Cardiac septum (tissue), 1 donor: ENCODE data around the gene TRAF5. TPM values are rescaled to one million over a fixed set of nuclear protein-coding genes. Genes with fewer than 3 reads are reported as not detected.
"Not testable (repeated sequence)": the region's sequence is repeated elsewhere in the genome, so short reads cannot be mapped to it uniquely, and the experiment has no call there.

Experiments used
- DNase-seq: peaks from one replicate; pipeline ENCODE4 v3.0.0-alpha.2; 2020; ENCODE audit warnings: low spot score
- intact Hi-C: fragments of 100-400 bp; cut with DNase I; formaldehyde crosslinking; loops from one replicate; pipeline ENCODE4 v1.14.0; 2022
- total RNA-seq: library from RNA; stranded (reverse); fragmentation: NEBNext Ultra II Directional; extraction: Animal tissue kit (Norgen Biotek cat#: 25700); gene quantifications from one replicate; pipeline ENCODE4 v1.2.1, GENCODE V29; 2021
- donor health status: DM: no; HTN: no; CAD: no.

Gene TRAF5
- total RNA-seq, 1 donor from 2014 or later: 4.2 TPM

GRCh38 chr1:211340622-211341507 lies 14.2 kb downstream of the TRAF5 start:
- no peak for DNase-seq
- intact Hi-C loops: no loop called here

- intact Hi-C loops: no loop called here
- DNase-seq: no peak
Observed at GRCh38 chr1:211341999-211342398, 15.4 kb downstream of the TRAF5 start.

DNA sequence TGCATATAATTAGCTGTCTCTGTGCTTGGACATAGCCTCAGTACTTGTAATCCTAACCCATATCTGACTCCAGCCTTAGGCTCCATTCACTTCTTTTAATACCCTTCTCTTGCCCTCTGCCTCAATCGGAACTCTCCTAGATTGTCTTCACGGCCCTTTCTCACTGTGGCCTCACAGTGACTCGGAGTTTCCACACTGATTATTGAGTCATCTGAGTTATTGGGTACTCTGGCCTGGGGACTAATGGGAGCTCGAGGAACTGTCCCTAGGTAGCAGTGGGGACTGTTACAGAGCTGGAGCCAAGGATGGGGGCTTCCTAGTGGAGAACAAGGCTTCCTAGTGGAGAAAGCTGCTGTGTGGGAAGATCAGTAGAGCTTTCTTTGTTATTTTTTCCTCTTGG lies 17.0 kb downstream of the TRAF5 start:
- intact Hi-C loops: no loop called here
- no peak for DNase-seq

DNA sequence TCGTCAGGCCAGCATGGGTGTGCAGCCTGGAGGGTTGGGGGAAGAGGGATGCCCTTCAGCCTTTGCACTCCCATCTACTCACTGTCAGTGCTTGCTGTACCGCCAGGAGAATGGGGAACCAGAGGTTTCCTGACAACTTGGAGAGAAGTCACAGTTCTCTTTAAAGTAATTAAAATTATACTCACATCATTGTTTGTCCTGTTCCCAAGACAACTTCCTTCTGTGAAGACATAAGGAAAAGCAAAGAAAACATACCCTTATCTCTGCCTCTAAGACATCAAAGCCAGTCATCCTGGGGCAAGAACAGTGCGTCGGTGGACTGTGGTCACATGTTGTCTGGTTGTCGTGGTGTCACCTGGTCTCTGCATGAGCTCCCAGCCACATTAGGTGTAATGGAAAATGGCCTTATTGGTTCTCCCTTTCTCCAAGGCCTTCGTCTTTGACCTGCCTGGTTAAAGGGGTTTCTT lies 17.6 kb downstream of the TRAF5 start:
- DNase-seq: no peak
- intact Hi-C loops: no loop called here

DNA sequence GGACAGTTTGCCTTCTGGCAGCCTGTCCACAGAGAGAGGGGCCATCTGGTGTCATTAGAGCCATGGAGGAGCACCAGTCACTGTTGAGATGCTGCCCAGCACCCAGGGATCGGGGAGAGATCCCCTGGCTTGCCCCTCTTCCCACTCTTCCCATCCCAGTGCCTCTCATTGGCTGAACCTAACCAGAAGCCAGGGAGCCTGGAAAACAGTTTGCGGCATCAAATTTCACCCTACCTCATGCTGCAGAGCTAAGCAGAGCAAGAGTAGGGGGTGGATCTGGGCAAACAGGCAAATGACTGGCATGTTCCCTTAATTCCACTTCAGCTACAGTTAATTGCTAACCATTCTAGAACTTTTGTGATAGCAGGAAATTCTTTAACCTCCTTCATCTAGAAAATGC lies 19.1 kb downstream of the TRAF5 start:
- no peak for DNase-seq
- intact Hi-C loops: no loop called here

- intact Hi-C loops: no loop called here
- no peak for DNase-seq
Observed at GRCh38 chr1:211347077-211347844, 20.6 kb downstream of the TRAF5 start.

DNA sequence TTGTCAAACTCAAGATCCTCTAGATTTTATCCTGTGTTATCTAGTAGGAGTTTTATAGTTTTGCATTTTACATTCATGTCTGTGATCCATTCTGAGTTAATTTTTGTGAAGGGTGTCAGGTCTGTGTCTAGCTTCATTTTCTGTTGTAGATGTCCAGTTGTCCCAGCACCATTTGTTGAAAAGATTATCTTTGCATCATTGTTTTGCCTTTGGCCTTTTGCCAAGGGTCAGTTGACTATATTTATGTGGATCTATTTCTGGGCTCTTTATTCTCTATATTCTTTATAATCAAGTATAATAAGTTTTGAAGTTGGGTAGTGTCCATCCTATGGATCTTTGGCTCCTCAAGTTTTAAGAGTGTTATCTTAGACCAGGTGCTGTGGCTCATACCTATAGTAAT lies 21.9 kb downstream of the TRAF5 start:
- no peak for DNase-seq
- intact Hi-C loops: no loop called here

GRCh38 chr1:211349741-211350140 lies 23.1 kb downstream of the TRAF5 start:
- no peak for DNase-seq
- intact Hi-C loops: no loop called here

DNA sequence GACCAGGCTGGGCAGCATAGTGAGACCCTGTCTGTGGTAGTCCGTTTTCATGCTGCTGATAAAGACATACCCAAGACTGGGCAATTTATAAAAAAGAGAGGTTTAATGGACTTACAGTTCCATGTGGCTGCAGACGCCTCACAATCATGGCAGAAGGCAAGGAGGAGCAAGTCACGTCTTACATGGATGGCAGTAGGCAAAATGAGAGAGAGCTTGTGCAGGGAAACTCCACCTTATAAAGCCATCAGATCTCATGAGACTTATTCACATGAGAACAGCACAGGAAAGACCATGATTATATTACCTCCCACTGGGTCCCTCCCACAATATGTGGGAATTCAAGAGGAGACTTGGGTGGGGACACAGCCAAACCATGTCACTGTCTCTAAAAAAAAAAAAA lies 25.4 kb downstream of the TRAF5 start:
- intact Hi-C loops, DNase-seq: not testable (repeated sequence)

GRCh38 chr1:211352465-211352864 lies 25.8 kb downstream of the TRAF5 start:
- intact Hi-C loops: no loop called here
- DNase-seq: no peak

- intact Hi-C loops: no loop called here
- no peak for DNase-seq
Observed at GRCh38 chr1:211352985-211353515, 26.4 kb downstream of the TRAF5 start.

DNA sequence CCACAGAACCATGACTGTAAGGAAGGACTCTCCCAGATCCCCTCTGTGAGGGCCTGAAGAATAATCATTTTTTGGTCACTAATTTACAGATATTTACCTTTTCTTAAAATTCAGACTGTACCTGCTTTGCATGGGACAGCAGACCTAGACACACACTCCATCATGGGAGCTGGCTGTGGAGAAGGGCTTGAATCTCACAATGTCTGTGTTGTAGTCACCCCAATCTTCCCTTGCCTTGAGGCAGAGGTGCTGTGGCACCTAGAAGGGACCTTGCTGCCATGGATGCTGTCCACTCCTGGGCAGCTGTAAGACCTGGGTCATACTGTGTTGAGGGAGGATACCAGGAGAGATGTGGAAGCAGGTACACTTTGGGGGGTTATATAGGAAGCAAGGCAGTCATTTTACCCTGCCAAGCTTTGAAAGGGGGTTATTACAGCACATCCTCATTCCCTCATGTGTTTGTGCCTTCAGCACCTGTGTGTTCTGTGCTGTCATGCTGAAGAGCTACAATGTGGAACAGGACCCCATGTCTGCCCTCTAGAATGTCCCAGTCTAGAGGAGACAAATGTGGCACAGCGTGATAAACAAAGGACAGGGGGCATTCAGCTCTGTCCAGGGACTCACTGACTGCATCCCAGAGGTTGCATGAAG lies 27.1 kb downstream of the TRAF5 start:
- intact Hi-C loops: no loop called here
- DNase-seq: no peak

GRCh38 chr1:211355873-211356272 lies 29.2 kb downstream of the TRAF5 start:
- intact Hi-C loops: no loop called here
- DNase-seq: no peak

DNA sequence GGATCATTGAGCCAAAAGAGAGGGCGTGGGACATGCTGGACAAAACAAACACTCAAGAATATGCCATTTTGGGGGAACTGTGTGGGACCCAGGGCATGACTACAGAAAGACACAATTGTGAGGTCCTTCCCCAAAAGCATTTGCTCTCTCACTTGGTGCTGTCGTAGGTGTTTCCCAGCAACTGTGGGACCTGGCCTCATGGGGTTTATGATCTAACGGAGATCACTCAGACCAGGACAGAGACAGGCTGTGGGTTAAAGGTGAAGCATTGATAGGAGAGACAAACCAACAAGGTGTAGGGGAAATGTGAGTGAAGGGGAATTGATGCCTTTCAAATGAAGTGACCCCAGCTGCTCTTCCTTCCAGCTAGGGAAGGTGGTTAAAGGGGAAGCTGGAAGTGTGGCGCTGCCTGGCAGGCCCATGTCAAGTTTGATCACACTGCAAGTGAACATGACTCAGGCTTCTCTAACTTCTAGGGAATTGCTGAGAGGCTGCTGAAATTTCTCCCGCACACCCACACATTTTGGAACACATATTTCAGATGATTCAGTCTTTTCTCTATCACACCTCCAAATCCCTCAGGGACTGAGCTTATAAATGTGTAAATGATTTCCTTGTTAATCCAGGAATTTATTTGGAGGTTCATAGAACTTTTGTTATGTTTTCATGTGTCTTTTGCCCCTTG lies 30.2 kb downstream of the TRAF5 start:
- DNase-seq: no peak
- intact Hi-C loops: no loop called here

- intact Hi-C loops: no loop called here
- no peak for DNase-seq
Observed at GRCh38 chr1:211358685-211359084, 32.1 kb downstream of the TRAF5 start.

- intact Hi-C loops: no loop called here
- DNase-seq: no peak
Observed at GRCh38 chr1:211359876-211360275, 33.2 kb downstream of the TRAF5 start.

DNA sequence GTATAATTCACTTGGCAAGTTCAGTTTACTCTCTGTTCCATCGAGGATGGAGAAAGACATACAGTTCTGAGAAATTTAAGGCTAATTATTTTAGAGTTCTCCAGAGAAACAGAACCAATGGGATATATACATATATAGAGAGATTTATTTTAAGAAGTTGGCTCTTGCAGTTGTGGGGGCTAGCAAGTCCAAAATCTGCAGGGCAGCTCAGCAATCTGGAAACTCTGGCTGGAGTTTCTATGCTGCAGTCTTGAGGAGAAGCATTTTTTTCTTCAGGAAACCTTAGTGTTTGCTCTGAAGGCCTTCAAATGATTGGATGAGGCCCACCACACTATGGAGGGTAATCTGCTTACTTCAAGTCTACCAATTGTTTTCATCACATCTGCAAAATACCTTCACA lies 34.6 kb downstream of the TRAF5 start:
- DNase-seq: no peak
- intact Hi-C loops: no loop called here

GRCh38 chr1:211369640-211370039 lies 43.0 kb downstream of the TRAF5 start:
- no peak for DNase-seq
- intact Hi-C loops: no loop called here

DNA sequence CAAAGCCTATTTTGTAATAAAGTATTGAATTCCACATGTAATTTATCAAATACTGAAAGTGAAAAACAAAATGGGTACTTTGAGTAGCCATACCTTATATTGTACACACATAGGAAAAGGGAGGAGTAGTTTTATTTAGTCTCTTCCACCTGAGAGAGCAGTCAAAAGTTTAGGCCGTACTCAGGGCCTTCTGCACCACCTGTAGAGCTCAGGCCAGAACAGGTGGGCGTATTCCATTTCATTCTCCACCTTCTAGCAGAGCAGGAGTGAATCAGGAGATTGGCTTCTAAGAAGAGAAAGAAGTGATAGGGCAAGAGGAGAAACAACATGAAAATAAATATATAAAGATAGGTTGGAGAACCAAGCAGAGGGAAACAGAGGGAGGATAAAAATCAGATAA lies 44.0 kb downstream of the TRAF5 start:
- DNase-seq: no peak
- intact Hi-C loops: no loop called here
